Mesodermal cell (in vitro differentiated cells): Measurements from ENCODE around the gene AIRE. TPM values are rescaled to one million over a fixed set of nuclear protein-coding genes. Genes with fewer than 3 reads are reported as not detected.
"Not testable (repeated sequence)": the region's sequence is repeated elsewhere in the genome, so short reads cannot be mapped to it uniquely, and the experiment has no call there.

Experiments
- H3K27ac ChIP-seq: 2 replicates; pipeline ENCODE4 v1.7.0; 2013; ENCODE audit warnings: mild to moderate bottlenecking, low read depth, low read length, moderate library complexity; ENCODE audit not compliant: severe bottlenecking
- H3K36me3 ChIP-seq: 2 replicates; pipeline ENCODE4 v1.7.1; 2013; ENCODE audit warnings: mild to moderate bottlenecking, low read length, moderate library complexity; ENCODE audit not compliant: control insufficient read depth, insufficient read depth
- H3K4me1 ChIP-seq: one replicate; pipeline ENCODE4 v1.7.1; 2013; ENCODE audit warnings: mild to moderate bottlenecking, low read length; ENCODE audit not compliant: insufficient read depth, control insufficient read depth, poor library complexity, severe bottlenecking
- H3K4me3 ChIP-seq: 2 replicates; pipeline ENCODE4 v1.7.0; 2013; ENCODE audit warnings: low read length, control low read depth, mild to moderate bottlenecking; ENCODE audit not compliant: insufficient read depth, poor library complexity, severe bottlenecking; ENCODE audit errors: extremely low read depth
- H3K9me3 ChIP-seq: 2 replicates; pipeline ENCODE4 v1.7.1; 2013; ENCODE audit warnings: mild to moderate bottlenecking, low read length, moderate library complexity; ENCODE audit not compliant: control insufficient read depth
- WGBS, 2 experiments: methylation state at CpG; one replicate each; pipeline ENCODE4 v1.1.5; 2013; ENCODE audit warnings: missing lambda C conversion rate in 2 of 2; ENCODE audit not compliant: insufficient coverage in 2 of 2; 5-methylcytosine and 5-hydroxymethylcytosine counted together
- polyA plus RNA-seq, 2 experiments: library from polyadenylated mRNA; stranded (reverse); fragments of 50-300 nt; gene quantifications; one replicate each; pipeline ENCODE4 v1.2.3, GENCODE V29; 2013

AIRE gene
- polyA plus RNA-seq (2013, experiment 1 of 2): 0.29 TPM
- polyA plus RNA-seq (2013, experiment 2 of 2): 0.40 TPM

- no peaks in the 10 kb centered on the region for H3K36me3 ChIP-seq
- peaks cover 12% of the 10 kb centered on the region for H3K4me1 ChIP-seq
- H3K27ac ChIP-seq: no peak within 1 kb of the TSS
- peak within 1 kb of the TSS; percentile 14 for H3K4me3 ChIP-seq
- H3K9me3 ChIP-seq: no peaks in the 10 kb centered on the region
- WGBS, 2 experiments: 31 to 35% methylated on average over 50 to 56 of the region's 56 CpGs
Observed at GRCh38 chr21:44285138-44285992, at the start of gene AIRE. Gene AIRE, plus strand, starts transcription at chr21:44285876. Its CDS starts 131 bp downstream, at chr21:44286007.

- WGBS, 2 experiments: no CpG with 5 or more reads among the region's 46 CpGs
Observed at GRCh38 chr21:44240353-44240752, 45.3 kb upstream of the AIRE start.

GRCh38 chr21:44240842-44241241, 44.8 kb upstream of the AIRE start, which contains the start of gene ICOSLG:
Gene ICOSLG, minus strand, starts transcription at chr21:44240943. Its CDS starts 126 bp downstream, at chr21:44240817.
- H3K36me3 ChIP-seq, H3K9me3 ChIP-seq, H3K27ac ChIP-seq, H3K4me1 ChIP-seq, H3K4me3 ChIP-seq: not testable (repeated sequence)
- no CpG with 5 or more reads among the region's 53 CpGs for WGBS, 2 experiments

More at GRCh38 chr21:44240353-44240752, 45.3 kb upstream of the AIRE start:
- not testable (repeated sequence) for H3K4me1 ChIP-seq, H3K27ac ChIP-seq, H3K9me3 ChIP-seq, H3K36me3 ChIP-seq, H3K4me3 ChIP-seq

- not testable (repeated sequence) for H3K4me1 ChIP-seq, H3K4me3 ChIP-seq, H3K9me3 ChIP-seq, H3K27ac ChIP-seq, H3K36me3 ChIP-seq
- no CpG with 5 or more reads among the region's 27 CpGs for WGBS, 2 experiments
Observed at GRCh38 chr21:44241281-44241680, 44.4 kb upstream of the AIRE start.

- H3K9me3 ChIP-seq, H3K4me3 ChIP-seq, H3K36me3 ChIP-seq, H3K27ac ChIP-seq, H3K4me1 ChIP-seq: not testable (repeated sequence)
- no CpG with 5 or more reads among the region's 15 CpGs for WGBS, 2 experiments
Observed at GRCh38 chr21:44243980-44244379, 41.7 kb upstream of the AIRE start.

- not testable (repeated sequence) for H3K27ac ChIP-seq, H3K4me3 ChIP-seq, H3K36me3 ChIP-seq, H3K9me3 ChIP-seq, H3K4me1 ChIP-seq
- whole genome bisulfite sequencing, 2 experiments: no CpG with 5 or more reads among the region's 17 CpGs
Observed at GRCh38 chr21:44247904-44248303, 37.8 kb upstream of the AIRE start.

GRCh38 chr21:44249204-44250037, 36.3 kb upstream of the AIRE start:
- not testable (repeated sequence) for H3K4me1 ChIP-seq, H3K4me3 ChIP-seq, H3K36me3 ChIP-seq, H3K9me3 ChIP-seq, H3K27ac ChIP-seq
- no CpG with 5 or more reads among the region's 33 CpGs for WGBS, 2 experiments

- H3K4me1 ChIP-seq: peaks cover 12% of the 10 kb centered on the region
- H3K27ac ChIP-seq: no peak overlapping the region
- WGBS, 2 experiments: 86 to 87% methylated on average over 26 to 29 of the region's 29 CpGs
- no peaks in the 10 kb centered on the region for H3K9me3 ChIP-seq
- H3K4me3 ChIP-seq: no peak overlapping the region
- H3K36me3 ChIP-seq: no peaks in the 10 kb centered on the region
Observed at GRCh38 chr21:44253832-44254710, 31.6 kb upstream of the AIRE start.

GRCh38 chr21:44255511-44255981, 30.1 kb upstream of the AIRE start:
- Histone ChIP-seq H3K36me3 (no peaks in the 10 kb centered on the region), H3K4me3 (no peak overlapping the region), H3K27ac (no peak overlapping the region), H3K9me3 (no peaks in the 10 kb centered on the region), H3K4me1 (peaks cover 12% of the 10 kb centered on the region)
- WGBS, 2 experiments: 92% methylated on average over 9 to 11 of the region's 11 CpGs

GRCh38 chr21:44258056-44258725, 27.5 kb upstream of the AIRE start:
- Histone ChIP-seq H3K27ac (no peak overlapping the region), H3K9me3 (no peaks in the 10 kb centered on the region), H3K4me1 (peaks cover 13% of the 10 kb centered on the region), H3K4me3 (no peak overlapping the region), H3K36me3 (no peaks in the 10 kb centered on the region)
- WGBS, 2 experiments: 95 to 96% methylated on average over 33 to 34 of the region's 34 CpGs
